ENCODE measurements around the gene RASA3.

The RASA3 gene

GRCh38 chr13:113997845-113998751 lies 134.3 kb downstream of the RASA3 start:
- peak in 1 of 5 donors; percentile 9 for DNase-seq

- DNase-seq, result peak in 1 of 5 donors; percentile 10
Observed at GRCh38 chr13:113996912-113997745, 135.3 kb downstream of the RASA3 start.

- peak in 1 of 5 donors; percentile 11 for DNase-seq
Observed at GRCh38 chr13:113996081-113996911, 136.1 kb downstream of the RASA3 start.

- DNase-seq, result peak in 1 of 5 donors; percentile 9
Observed at GRCh38 chr13:113995051-113995601, 137.3 kb downstream of the RASA3 start.

- no peak for DNase-seq
Observed at GRCh38 chr13:113992276-113993005, 140.0 kb downstream of the RASA3 start.

- DNase-seq, result no peak
Observed at GRCh38 chr13:113991676-113992179, 140.7 kb downstream of the RASA3 start.

- DNase-seq, result peak in 1 of 5 donors; percentile 2
Observed at GRCh38 chr13:113991191-113991669, 141.2 kb downstream of the RASA3 start.

GRCh38 chr13:113990321-113990837 lies 142.0 kb downstream of the RASA3 start:
- peak in 1 of 5 donors; percentile 2 for DNase-seq

GRCh38 chr13:113989585-113990300 lies 142.7 kb downstream of the RASA3 start:
- DNase-seq, result peak in 1 of 5 donors; percentile 1

- DNase-seq, result peak in 1 of 5 donors; percentile 1
Observed at GRCh38 chr13:113988859-113989258, 143.6 kb downstream of the RASA3 start.

GRCh38 chr13:113982296-113982661 lies 150.1 kb downstream of the RASA3 start:
- DNase-seq, result peak in 1 of 5 donors; percentile 6

GRCh38 chr13:113981611-113982295 lies 150.7 kb downstream of the RASA3 start:
- peak in 1 of 5 donors; percentile 5 for DNase-seq

- DNase-seq, result peak in 1 of 5 donors; percentile 13
Observed at GRCh38 chr13:113981194-113981605, 151.2 kb downstream of the RASA3 start.

- DNase-seq, result no peak
Observed at GRCh38 chr13:113980489-113981064, 151.8 kb downstream of the RASA3 start.

GRCh38 chr13:113979791-113980471 lies 152.5 kb downstream of the RASA3 start:
- DNase-seq, result peak in 1 of 5 donors; percentile 3

GRCh38 chr13:113978741-113979481 lies 153.5 kb downstream of the RASA3 start:
- DNase-seq, result no peak

GRCh38 chr13:113977976-113978375 lies 154.4 kb downstream of the RASA3 start:
- DNase-seq, result no peak
